ENCODE results near the gene ABHD16A. TPM values are rescaled to one million over a fixed set of nuclear protein-coding genes. Genes with fewer than 3 reads are reported as not detected.

ABHD16A gene
- total and polyA plus RNA-seq, 8 donors, result 15.1 to 122 (median 46.8) TPM

DNA sequence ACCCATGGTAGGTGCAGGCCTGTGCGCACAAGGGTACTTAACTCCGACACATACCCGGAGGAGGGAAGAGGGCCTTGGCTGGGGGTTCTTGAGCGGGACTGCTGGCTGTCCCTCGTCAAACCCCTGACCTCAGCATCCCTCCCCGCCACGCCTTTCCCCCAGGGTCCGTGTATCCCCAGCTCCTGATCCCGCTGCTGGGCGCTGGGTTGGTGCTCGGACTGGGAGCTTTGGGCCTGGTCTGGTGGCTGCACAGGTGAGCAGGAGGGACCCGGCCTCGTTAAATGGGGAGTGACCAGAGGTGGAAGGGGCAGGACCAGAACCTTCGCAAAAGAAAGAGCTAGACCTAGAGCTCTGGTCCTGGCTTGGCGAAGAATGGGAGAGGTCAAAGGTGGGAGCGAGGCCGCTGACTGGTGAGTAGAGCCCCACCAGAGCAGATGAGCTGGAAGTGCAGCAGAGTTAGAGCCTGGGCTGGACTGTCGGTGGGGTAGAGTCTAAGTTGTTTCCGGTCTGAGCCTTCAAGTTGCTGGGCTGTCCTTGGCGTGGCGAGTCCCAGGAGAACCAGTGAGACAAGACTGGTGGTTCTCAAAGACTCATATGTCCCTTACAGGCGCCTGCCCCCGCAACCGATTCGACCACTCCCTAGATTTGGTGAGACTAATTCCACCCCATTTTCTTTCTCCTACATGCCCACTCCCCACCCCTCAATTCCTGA lies 21.0 kb upstream of the ABHD16A start:
- TF ChIP-seq CTCF (IDR thresholded peaks at IDR 0.05) (no peak), POLR2AphosphoS5 (IDR thresholded peaks at IDR 0.05) (no peak), EP300 (IDR thresholded peaks at IDR 0.05) (no peak), POLR2A (IDR thresholded peaks at IDR 0.05) (no peak)
- intact Hi-C loops (cut with DNase I; ENCODE audit: low total_unique reads), result no loop called here

DNA sequence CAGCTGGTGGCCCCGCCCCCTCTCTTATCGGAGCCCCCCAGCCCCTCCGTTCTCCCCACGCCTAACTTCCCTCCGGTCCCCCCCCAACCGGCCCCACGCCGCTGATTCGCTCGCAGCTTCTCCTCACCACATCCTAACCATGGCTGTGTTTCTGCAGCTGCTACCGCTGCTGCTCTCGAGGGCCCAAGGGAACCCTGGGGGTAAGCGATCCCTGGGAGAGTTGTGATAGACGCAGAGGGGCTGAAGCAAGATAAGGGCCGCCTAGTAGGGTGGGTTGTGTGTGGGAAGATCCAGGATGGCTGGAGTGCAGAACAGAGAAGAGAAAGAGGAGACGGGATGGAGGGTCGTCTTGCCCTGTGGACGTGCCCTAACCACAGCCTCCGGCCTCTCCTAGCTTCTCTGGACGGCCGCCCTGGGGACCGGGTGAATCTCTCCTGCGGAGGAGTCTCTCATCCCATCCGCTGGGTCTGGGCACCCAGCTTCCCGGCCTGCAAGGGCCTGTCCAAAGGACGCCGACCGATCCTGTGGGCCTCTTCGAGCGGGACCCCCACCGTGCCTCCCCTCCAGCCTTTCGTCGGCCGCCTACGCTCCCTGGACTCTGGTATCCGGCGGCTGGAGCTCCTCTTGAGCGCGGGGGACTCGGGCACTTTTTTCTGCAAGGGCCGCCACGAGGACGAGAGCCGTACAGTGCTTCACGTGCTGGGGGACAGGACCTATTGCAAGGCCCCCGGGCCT lies 20.3 kb upstream of the ABHD16A start, which contains the start of gene MPIG6B:
MPIG6B (plus strand) TSS at position 129 of the 735 bp plus-strand sequence; CDS start at position 140, 11 bp downstream.
- no peak within 1 kb of the TSS for H3K4me3 ChIP-seq
- 76 to 83% (median 78%) methylated on average over 32 to 46 of the region's 46 CpGs for WGBS, 5 donors
- H3K27me3 ChIP-seq, result no peaks in the 10 kb centered on the region
- peaks cover 10 to 32% (median 27%) of the 10 kb centered on the region in 4 donors for H3K36me3 ChIP-seq
- no peaks in the 10 kb centered on the region for H3K9me3 ChIP-seq
- peaks cover 5 to 34% (median 12%) of the 10 kb centered on the region in 4 donors for H3K4me1 ChIP-seq
- no peak for DNase-seq
- H3K27ac ChIP-seq, result no peak within 1 kb of the TSS
- TF ChIP-seq POLR2AphosphoS5 (IDR thresholded peaks at IDR 0.05), result no peak
- no peak for TF ChIP-seq EP300 (IDR thresholded peaks at IDR 0.05)
- no peak for TF ChIP-seq CTCF (IDR thresholded peaks at IDR 0.05)
- no peak for TF ChIP-seq POLR2A (IDR thresholded peaks at IDR 0.05)
- intact Hi-C loops (cut with DNase I; ENCODE audit: low total_unique reads), result no loop called here

More for the DNA sequence above, 21.0 kb upstream of the ABHD16A start:
- H3K27ac ChIP-seq, result no peak overlapping the region
- no peaks in the 10 kb centered on the region for H3K27me3 ChIP-seq
- no peak overlapping the region for H3K4me3 ChIP-seq
- 89 to 90% (median 89%) methylated on average over 21 to 25 of the region's 25 CpGs for WGBS, 5 donors
- DNase-seq, result no peak
- H3K9me3 ChIP-seq, result no peaks in the 10 kb centered on the region
- H3K4me1 ChIP-seq, result peaks cover 13 to 34% (median 18%) of the 10 kb centered on the region in 4 donors
- H3K36me3 ChIP-seq, result peaks cover 10 to 34% (median 28%) of the 10 kb centered on the region in 4 donors

DNA sequence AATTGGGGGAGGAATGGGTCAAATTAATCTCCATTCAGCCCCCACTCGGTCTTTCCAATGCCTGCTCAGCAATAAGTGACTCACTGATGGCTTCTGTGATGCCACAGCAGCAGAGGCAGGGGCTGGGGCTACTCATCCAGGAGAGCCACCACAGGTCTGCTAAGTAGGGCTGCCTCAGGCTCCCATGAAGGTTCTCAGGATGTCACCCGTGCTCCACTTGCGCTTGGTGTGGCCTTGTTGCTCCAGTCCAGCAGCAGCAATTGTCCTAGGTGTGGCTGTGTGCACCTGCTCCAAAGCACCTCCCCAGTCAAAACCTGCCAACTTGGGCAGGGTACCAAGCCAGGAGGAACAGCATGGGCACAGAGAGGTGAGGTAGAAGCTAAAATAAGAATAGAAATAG lies 19.0 kb upstream of the ABHD16A start:
- 82 to 92% (median 88%) methylated on average over 3 of the region's 3 CpGs for WGBS, 5 donors
- no peaks in the 10 kb centered on the region for H3K27me3 ChIP-seq
- H3K4me1 ChIP-seq, result peaks cover 0 to 29% (median 13%) of the 10 kb centered on the region in 4 donors
- TF ChIP-seq EP300 (IDR thresholded peaks at IDR 0.05) (no peak), CTCF (IDR thresholded peaks at IDR 0.05) (no peak), POLR2A (IDR thresholded peaks at IDR 0.05) (no peak), POLR2AphosphoS5 (IDR thresholded peaks at IDR 0.05) (no peak)
- no peak for DNase-seq
- H3K9me3 ChIP-seq, result no peaks in the 10 kb centered on the region
- peaks cover 7 to 20% (median 18%) of the 10 kb centered on the region in 4 donors for H3K36me3 ChIP-seq
- no peak overlapping the region for H3K27ac ChIP-seq
- intact Hi-C loops (cut with DNase I; ENCODE audit: low total_unique reads), result no loop called here
- H3K4me3 ChIP-seq, result no peak overlapping the region

- Histone ChIP-seq H3K4me3 (no peak within 1 kb of the TSS), H3K36me3 (peaks cover under 1 to 13% (median 11%) of the 10 kb centered on the region in 4 donors), H3K4me1 (peaks cover 0 to 22% (median 12%) of the 10 kb centered on the region in 4 donors), H3K27me3 (no peaks in the 10 kb centered on the region), H3K9me3 (no peaks in the 10 kb centered on the region), H3K27ac (no peak within 1 kb of the TSS)
- WGBS, 5 donors, result 80 to 96% (median 89%) methylated on average over 4 of the region's 4 CpGs
- DNase-seq, result no peak
- intact Hi-C loops (cut with DNase I; ENCODE audit: low total_unique reads), result no loop called here
- no peak for TF ChIP-seq CTCF (IDR thresholded peaks at IDR 0.05)
- TF ChIP-seq POLR2AphosphoS5 (IDR thresholded peaks at IDR 0.05), result no peak
- TF ChIP-seq EP300 (IDR thresholded peaks at IDR 0.05), result no peak
- TF ChIP-seq POLR2A (IDR thresholded peaks at IDR 0.05), result no peak
These were observed 18.4 kb upstream of the ABHD16A start, which contains the start of gene LY6G6C for GRCh38 chr6:31721351-31722020. LY6G6C (minus strand) TSS chr6:31721746; CDS start chr6:31721679, 67 bp downstream.
